H1 (cell line): ENCODE results near the gene SULF2. TPM values are rescaled to one million over a fixed set of nuclear protein-coding genes. Genes with fewer than 3 reads are reported as not detected.

ENCODE experiments used
- CTCF ChIA-PET: fragments of 300-600 bp; sonication (Branson Sonifier 250); formaldehyde crosslinking; loops from one replicate; lab custom pipeline; 2021; ENCODE audit not compliant: partially characterized antibody; lab: Charles Lee
- POLR2A ChIA-PET: fragments of 300-600 bp; sonication (Branson Sonifier 250); formaldehyde crosslinking; loops from one replicate; lab custom pipeline; 2021; ENCODE audit warnings: inconsistent platforms; ENCODE audit not compliant: partially characterized antibody; lab: Charles Lee
- DNase-seq, 2 experiments: peaks; one replicate each; pipeline versions ENCODE4 v3.0.0 to v3.0.0-alpha.2; 2010 to 2022; ENCODE audit warnings: low spot score in 2 of 2, low read depth in 1 of 2, mixed read lengths in 1 of 2
- FAIRE-seq: peaks from 2 replicates; lab custom pipeline; 2011; peaks lifted over from hg19 to GRCh38; lab: Jason Lieb, UNC
- H2AFZ ChIP-seq: 2 replicates; pipeline ENCODE4 v1.8.1; 2012; ENCODE audit warnings: low read length, inconsistent platforms
- H2AK5ac ChIP-seq: 2 replicates; pipeline ENCODE4 v1.6.1; 2013; ENCODE audit warnings: low read depth, low read length
- H2BK120ac ChIP-seq: replicated peaks from 2 replicates; pipeline ENCODE3; 2013; ENCODE audit warnings: low read depth, low read length, inconsistent platforms
- H2BK12ac ChIP-seq: 2 replicates; pipeline ENCODE4 v1.6.1; 2013; ENCODE audit warnings: low read depth, low read length
- H2BK15ac ChIP-seq: 2 replicates; pipeline ENCODE4 v1.6.1; 2013; ENCODE audit warnings: low read length
- H2BK20ac ChIP-seq: 2 replicates; pipeline ENCODE4 v1.6.1; 2013; ENCODE audit warnings: low read length
- H2BK5ac ChIP-seq: 2 replicates; pipeline ENCODE4 v1.6.1; 2013; ENCODE audit warnings: low read depth, low read length
- H3K14ac ChIP-seq: 2 replicates; pipeline ENCODE4 v1.6.1; 2013; ENCODE audit warnings: inconsistent platforms; ENCODE audit not compliant: insufficient read length
- H3K18ac ChIP-seq: 2 replicates; pipeline ENCODE4 v1.6.1; 2013; ENCODE audit warnings: low read length; ENCODE audit errors: extremely low read depth
- H3K23ac ChIP-seq: 2 replicates; pipeline ENCODE4 v1.6.1; 2013; ENCODE audit warnings: inconsistent platforms; ENCODE audit not compliant: insufficient read length
- H3K23me2 ChIP-seq: 2 replicates; pipeline ENCODE4 v1.6.1; 2013; ENCODE audit warnings: low read depth, low read length
- H3K27ac ChIP-seq: 2 replicates; pipeline ENCODE4 v1.6.1; 2011; ENCODE audit warnings: low read depth, low read length, inconsistent platforms
- H3K27me3 ChIP-seq, 4 experiments: replicated peaks in 1 of 4; 1 replicate in 1 of 4; 2 replicates in 3 of 4; pipeline versions ENCODE4 v1.6.1 to v1.8.1; 2011 to 2013; ENCODE audit warnings: low read length in 3 of 4, mild to moderate bottlenecking in 3 of 4, inconsistent platforms in 2 of 4, mixed read lengths in 2 of 4, moderate library complexity in 1 of 4; ENCODE audit not compliant: control insufficient read depth in 3 of 4, insufficient read depth in 3 of 4; ENCODE audit errors: extremely low read depth in 1 of 4
- H3K36me3 ChIP-seq, 4 experiments: 2 replicates each; pipeline versions ENCODE4 v1.6.1 to v1.8.1; 2011 to 2013; ENCODE audit warnings: mild to moderate bottlenecking in 4 of 4, low read length in 3 of 4, moderate library complexity in 2 of 4, control low read depth in 1 of 4, inconsistent platforms in 1 of 4; ENCODE audit not compliant: insufficient read depth in 4 of 4, control insufficient read depth in 2 of 4
- H3K4ac ChIP-seq: replicated peaks from 2 replicates; pipeline ENCODE3; 2013; ENCODE audit warnings: low read length, low read depth, mixed read lengths, inconsistent platforms; ENCODE audit not compliant: insufficient read length
- H3K4me1 ChIP-seq, 4 experiments: replicated peaks in 1 of 4; 1 replicate in 1 of 4; 2 replicates in 3 of 4; pipeline versions ENCODE4 v1.6.1 to v1.8.1; 2011 to 2013; ENCODE audit warnings: low read length in 3 of 4, inconsistent platforms in 2 of 4, mixed read lengths in 1 of 4; ENCODE audit not compliant: insufficient read depth in 4 of 4, control insufficient read depth in 3 of 4
- H3K4me2 ChIP-seq, 2 experiments: 2 replicates each; pipeline versions ENCODE4 v1.6.1 to v1.8.1; 2011 to 2013; ENCODE audit warnings: low read depth in 2 of 2, low read length in 2 of 2, control low read depth in 1 of 2, inconsistent platforms in 1 of 2, mild to moderate bottlenecking in 1 of 2; ENCODE audit not compliant: insufficient read depth in 1 of 2
- H3K4me3 ChIP-seq, 4 experiments: fragments of 200-600, 300-600 bp in 1 of 4; sonication (generic), shearing (Covaris generic), sonication (Bioruptor Twin) in 1 of 4; 2 replicates each; pipeline versions ENCODE4 v1.5.1 to v1.8.1; 2011 to 2016; ENCODE audit warnings: low read length in 4 of 4, low read depth in 3 of 4, control low read depth in 2 of 4, inconsistent platforms in 2 of 4, mild to moderate bottlenecking in 2 of 4, mixed read lengths in 1 of 4, moderate library complexity in 1 of 4; ENCODE audit not compliant: insufficient read depth in 2 of 4; ENCODE audit errors: extremely low read depth in 1 of 4
- H3K56ac ChIP-seq: replicated peaks from 2 replicates; pipeline ENCODE3; 2013; ENCODE audit warnings: low read depth, mild to moderate bottlenecking, mixed read lengths, low read length, inconsistent platforms; ENCODE audit not compliant: insufficient read length
- H3K79me1 ChIP-seq: 2 replicates; pipeline ENCODE4 v1.6.1; 2013; ENCODE audit warnings: low read depth, low read length, control low read depth
- H3K79me2 ChIP-seq, 2 experiments: 2 replicates each; pipeline versions ENCODE4 v1.6.1 to v1.8.1; 2012 to 2013; ENCODE audit warnings: low read length in 2 of 2, mild to moderate bottlenecking in 2 of 2, inconsistent platforms in 1 of 2; ENCODE audit not compliant: insufficient read depth in 2 of 2, control insufficient read depth in 1 of 2
- H3K9ac ChIP-seq, 4 experiments: replicated peaks in 1 of 4; 1 replicate in 1 of 4; 2 replicates in 3 of 4; pipeline versions ENCODE4 v1.6.1 to v1.8.1; 2011 to 2013; ENCODE audit warnings: low read depth in 3 of 4, low read length in 3 of 4, control low read depth in 2 of 4, mild to moderate bottlenecking in 2 of 4, moderate library complexity in 2 of 4, inconsistent platforms in 1 of 4; ENCODE audit errors: extremely low read depth in 1 of 4
- H3K9me3 ChIP-seq, 2 experiments: 2 replicates each; pipeline versions ENCODE4 v1.6.1 to v1.8.1; 2012 to 2013; ENCODE audit warnings: mild to moderate bottlenecking in 2 of 2, moderate library complexity in 2 of 2, control low read depth in 1 of 2, inconsistent platforms in 1 of 2, low read depth in 1 of 2, low read length in 1 of 2, mixed read lengths in 1 of 2; ENCODE audit not compliant: insufficient read depth in 2 of 2
- H4K20me1 ChIP-seq, 2 experiments: replicated peaks in 1 of 2; 2 replicates each; pipeline versions ENCODE3 to v1.8.1; 2011 to 2013; ENCODE audit warnings: inconsistent platforms in 2 of 2, low read length in 2 of 2, mild to moderate bottlenecking in 1 of 2; ENCODE audit not compliant: insufficient read depth in 2 of 2, control insufficient read depth in 1 of 2
- H4K5ac ChIP-seq: 2 replicates; pipeline ENCODE4 v1.6.1; 2013; ENCODE audit warnings: low read length, low read depth, mixed read lengths, inconsistent platforms; ENCODE audit not compliant: insufficient read length
- H4K8ac ChIP-seq: 2 replicates; pipeline ENCODE4 v1.8.0; 2013; ENCODE audit warnings: mild to moderate bottlenecking, moderate library complexity, low read length, inconsistent platforms; ENCODE audit not compliant: insufficient read depth; ENCODE audit errors: extremely low read depth
- H4K91ac ChIP-seq: replicated peaks from 2 replicates; pipeline ENCODE3; 2013; ENCODE audit warnings: low read length, mixed read lengths, inconsistent platforms; ENCODE audit not compliant: insufficient read length
- ATF2 ChIP-seq: IDR thresholded peaks from 2 replicates; pipeline ENCODE4 v1.6.1; 2012; ENCODE audit warnings: low read length, inconsistent platforms
- ATF3 ChIP-seq: IDR thresholded peaks from 2 replicates; pipeline ENCODE4 v1.6.1; 2011; ENCODE audit warnings: low read depth, mild to moderate bottlenecking, low read length; ENCODE audit not compliant: insufficient read depth
- BRCA1 ChIP-seq: IDR thresholded peaks from 2 replicates; pipeline ENCODE4 v1.6.1; 2012; ENCODE audit warnings: low read depth, low read length, improper control_type of control experiment
- CHD2 ChIP-seq: IDR thresholded peaks from 2 replicates; pipeline ENCODE4 v1.6.1; 2012; ENCODE audit warnings: low read length, improper control_type of control experiment
- E2F6 ChIP-seq: IDR thresholded peaks from 2 replicates; pipeline ENCODE4 v1.6.1; 2012; ENCODE audit warnings: inconsistent platforms
- NANOG ChIP-seq: IDR thresholded peaks from 2 replicates; pipeline ENCODE4 v1.6.1; 2011; ENCODE audit warnings: low read length, low read depth, mild to moderate bottlenecking, inconsistent platforms; ENCODE audit not compliant: insufficient read depth, poor library complexity, severe bottlenecking
- SIN3A ChIP-seq, 2 experiments: IDR thresholded peaks in 1 of 2; conservative IDR thresholded peaks in 1 of 2; 2 replicates each; pipeline ENCODE4 v1.6.1; 2011 to 2012; ENCODE audit warnings: low read length in 2 of 2, improper control_type of control experiment in 1 of 2, low read depth in 1 of 2, mild to moderate bottlenecking in 1 of 2
- SP1 ChIP-seq: IDR thresholded peaks from 2 replicates; pipeline ENCODE4 v1.6.1; 2011; ENCODE audit warnings: low read depth, low read length
- TEAD4 ChIP-seq: IDR thresholded peaks from 2 replicates; pipeline ENCODE4 v1.6.1; 2012; ENCODE audit warnings: low read depth, low read length, inconsistent platforms, mixed read lengths
- WGBS, 2 experiments: shearing (Covaris generic) in 1 of 2; methylation state at CpG; one replicate each; pipeline versions ENCODE4 v1.1.6 to v1.1.7; 2013 to 2015; ENCODE audit warnings: low lambda C conversion rate in 2 of 2, mixed read lengths in 2 of 2, inconsistent platforms in 1 of 2, low coverage in 1 of 2, missing lambda C conversion rate in 1 of 2; ENCODE audit not compliant: insufficient replicate concordance in 2 of 2, insufficient coverage in 1 of 2, insufficient read length in 1 of 2; ENCODE audit errors: extremely low coverage in 1 of 2, missing lambda C conversion rate in 1 of 2; 5-methylcytosine and 5-hydroxymethylcytosine counted together
- polyA plus RNA-seq, 7 experiments: library from polyadenylated mRNA; depleted of rRNA in 3 of 7; stranded (reverse) in 5 of 7; unstranded in 2 of 7; fragments of >200 nt in 5 of 7; fragments of 200-250 nt in 2 of 7; gene quantifications; 1 replicate in 5 of 7; 2 replicates in 1 of 7; 4 replicates in 1 of 7; pipeline versions ENCODE4 v1.2.1 to v1.2.3, GENCODE V29; 2011 to 2013; ENCODE audit warnings: missing spikeins in 2 of 7, mixed read lengths in 2 of 7
- total RNA-seq: library from RNA; stranded (reverse); fragmentation: NEBNext Ultra II Directional; extraction: Animal tissue kit (Norgen Biotek cat#: 25700); gene quantifications from 2 replicates; pipeline ENCODE4 v1.2.1, GENCODE V29; 2021

SULF2 gene
- total and polyA plus RNA-seq, 2 of the 8 experiments (the other 6 are each of a cell fraction or from before 2014, with no cell fraction given), result 15.7 to 28.2 TPM

GRCh38 chr20:47678536-47678935 is 106.7 kb downstream of the SULF2 start:
- no peaks in the 10 kb centered on the region for H3K36me3 ChIP-seq
- no peak overlapping the region for H3K4me3 ChIP-seq
- 83% methylated on average over 17 of the region's 17 CpGs; no CpG with 5 or more reads in 1 of the 2 experiments for WGBS, 2 experiments
- H2AFZ ChIP-seq, result no peak overlapping the region
- no peak overlapping the region for H3K9ac ChIP-seq
- H3K4me2 ChIP-seq, result no peak overlapping the region
- CTCF ChIA-PET, result interaction anchor here (0.6 to 9.7 kb wide), 33 partner anchors 8 to 946 kb away, joined by 3 to 92 read pairs (median 4); no protein-coding TSS in a partner anchor
- no peak overlapping the region; the same call in 1 of the 2 replicates for H3K18ac ChIP-seq
- H4K20me1 ChIP-seq, result peaks cover 0 to 2% of the 10 kb centered on the region in 2 experiments
- no peak overlapping the region for H2BK15ac ChIP-seq
- no peak overlapping the region for H4K8ac ChIP-seq
- no peak overlapping the region for H3K14ac ChIP-seq
- H2BK120ac ChIP-seq, result no peak overlapping the region
- no peak overlapping the region for H4K5ac ChIP-seq
- H2AK5ac ChIP-seq, result no peak overlapping the region
- H3K4ac ChIP-seq, result no peak overlapping the region
- peaks cover 0 to 7% (median 2%) of the 10 kb centered on the region in 4 experiments; a peak in 5 of 7 replicates for H3K4me1 ChIP-seq
- no peak overlapping the region for H3K23ac ChIP-seq
- no peak for FAIRE-seq
- no peaks in the 10 kb centered on the region for H3K79me1 ChIP-seq
- H3K56ac ChIP-seq, result no peak overlapping the region
- H2BK12ac ChIP-seq, result no peak overlapping the region
- no peaks in the 10 kb centered on the region for H3K9me3 ChIP-seq
- H3K27ac ChIP-seq, result no peak overlapping the region; the same call in 1 of the 2 replicates
- TF ChIP-seq ATF3 (no peak), BRCA1 (no peak), SP1 (no peak), CHD2 (no peak), ATF2 (no peak), SIN3A (conservative IDR thresholded peaks at IDR 0.05 in 1 of 2, IDR thresholded peaks at IDR 0.05 in 1 of 2; ENCODE audit: low read depth in 1 of 2, low read length in 2 of 2) (no peak), E2F6 (no peak), TEAD4 (no peak), NANOG (no peak)
- H3K79me2 ChIP-seq, result no peaks in the 10 kb centered on the region
- POLR2A ChIA-PET, result no interaction called here
- no peaks in the 10 kb centered on the region for H3K23me2 ChIP-seq
- no peaks in the 10 kb centered on the region for H3K27me3 ChIP-seq
- no peak overlapping the region for H4K91ac ChIP-seq
- no peak overlapping the region for H2BK20ac ChIP-seq
- H2BK5ac ChIP-seq, result no peak overlapping the region
- no peak for DNase-seq
